Stimulated activated memory B cell treated with anti-CD40 and anti-IgM and Interleukin-4, amounts not matched to agents 10 μg/mL and 1 μg/mL and 100 μg/mL, for 72 hours (primary cell): Measurements from ENCODE around the gene MND1.

Experiments used
- ATAC-seq: fragments of 150-1000 bp; cut with Tn5 transposase; 2 replicates; pipeline ENCODE4 v1.10.0; 2021
- H3K27ac Mint-ChIP-seq: one replicate; pipeline ENCODE4 v1.8.0; 2022; ENCODE audit warnings: mild to moderate bottlenecking, mixed read lengths
- H3K27me3 Mint-ChIP-seq: one replicate; pipeline ENCODE4 v1.8.0; 2022; ENCODE audit warnings: mixed read lengths
- H3K36me3 Mint-ChIP-seq: one replicate; pipeline ENCODE4 v1.8.0; 2022; ENCODE audit warnings: mixed read lengths
- H3K4me1 Mint-ChIP-seq: one replicate; pipeline ENCODE4 v1.8.0; 2022; ENCODE audit warnings: mixed read lengths
- H3K4me3 Mint-ChIP-seq: one replicate; pipeline ENCODE4 v1.8.0; 2022; ENCODE audit warnings: mild to moderate bottlenecking, moderate library complexity, mixed read lengths
- H3K9me3 Mint-ChIP-seq: one replicate; pipeline ENCODE4 v1.8.0; 2022; ENCODE audit warnings: mixed read lengths

MND1 gene

DNA sequence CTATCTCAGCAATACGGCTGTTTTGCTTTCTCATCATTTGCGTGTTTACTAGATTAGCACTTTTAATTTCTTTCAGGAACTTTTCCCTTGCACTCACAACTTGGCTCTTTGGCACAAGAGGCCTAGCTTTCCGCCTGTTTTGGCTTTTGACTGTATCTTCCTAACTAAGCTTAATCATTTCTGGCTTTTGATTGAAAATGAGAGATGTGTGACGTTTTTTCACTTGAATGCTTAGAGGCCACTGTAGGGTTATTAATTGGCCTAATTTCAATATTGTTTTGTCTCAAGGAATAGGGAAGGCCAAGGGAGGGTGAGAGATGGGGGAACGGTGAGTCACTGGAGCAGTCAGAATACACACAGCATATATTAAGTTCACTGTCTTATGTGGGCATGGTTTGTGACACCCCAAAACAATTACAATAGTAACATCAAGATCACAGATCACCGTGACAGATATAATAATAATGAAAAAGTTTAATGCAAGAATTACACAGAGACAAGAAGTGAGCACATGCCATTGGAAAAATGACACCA lies 27.3 kb downstream of the MND1 start:
- Mint-ChIP-seq H3K36me3 (peaks cover 10% of the 10 kb centered on the region), H3K27me3 (no peaks in the 10 kb centered on the region), H3K4me3 (no peak overlapping the region), H3K4me1 (peaks cover 7% of the 10 kb centered on the region), H3K9me3 (no peaks in the 10 kb centered on the region), H3K27ac (no peak overlapping the region)
- ATAC-seq, result no peak

GRCh38 chr4:153372967-153373562 lies 28.6 kb downstream of the MND1 start:
- Mint-ChIP-seq H3K36me3 (peaks cover 5% of the 10 kb centered on the region), H3K27me3 (no peaks in the 10 kb centered on the region), H3K4me3 (no peak overlapping the region), H3K9me3 (no peaks in the 10 kb centered on the region), H3K4me1 (no peaks in the 10 kb centered on the region), H3K27ac (no peak overlapping the region)
- ATAC-seq, result no peak

DNA sequence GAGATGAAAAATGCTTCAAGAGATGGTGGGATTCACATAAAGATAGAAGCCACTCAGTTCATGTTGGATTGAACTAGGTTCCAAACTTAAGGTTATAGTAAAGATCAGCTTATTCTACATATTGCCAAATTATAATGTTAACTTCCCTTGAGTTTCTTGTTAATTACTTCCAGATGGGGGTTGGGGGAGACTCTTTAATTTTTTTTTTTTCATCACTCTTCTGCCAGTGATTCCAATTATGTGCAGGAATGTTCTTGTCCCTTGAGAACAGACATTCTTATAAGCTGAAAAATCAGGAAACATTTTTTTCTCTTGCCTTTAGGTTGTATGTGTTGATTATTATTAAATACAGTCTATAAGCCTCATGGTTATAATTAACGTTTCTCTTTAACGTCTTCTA lies 30.0 kb downstream of the MND1 start:
- Mint-ChIP-seq H3K4me1 (peaks cover 8% of the 10 kb centered on the region), H3K27me3 (no peaks in the 10 kb centered on the region), H3K9me3 (no peaks in the 10 kb centered on the region), H3K36me3 (peaks cover 5% of the 10 kb centered on the region), H3K27ac (no peak overlapping the region), H3K4me3 (no peak overlapping the region)
- no peak for ATAC-seq

DNA sequence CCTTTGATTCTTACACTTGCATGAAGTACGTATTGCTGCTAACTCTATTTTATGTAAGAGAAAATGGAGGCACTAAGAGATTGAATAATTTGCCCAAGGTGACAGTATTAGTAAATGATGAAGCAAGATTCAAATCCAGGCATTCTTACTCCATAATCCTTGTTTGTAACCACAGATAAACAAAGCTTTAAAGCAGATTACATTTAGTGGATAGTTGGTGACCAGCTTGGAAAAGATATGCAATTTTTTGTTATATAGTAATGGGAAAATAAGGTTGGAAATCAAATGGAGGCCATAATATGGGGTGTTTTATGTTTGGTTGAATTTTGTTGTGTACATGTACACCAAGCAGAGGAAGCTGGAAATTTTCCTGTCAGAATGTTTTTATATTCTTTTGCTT lies 30.8 kb downstream of the MND1 start:
- no peak for ATAC-seq
- H3K4me3 Mint-ChIP-seq, result no peak overlapping the region
- H3K9me3 Mint-ChIP-seq, result no peaks in the 10 kb centered on the region
- no peaks in the 10 kb centered on the region for H3K27me3 Mint-ChIP-seq
- no peak overlapping the region for H3K27ac Mint-ChIP-seq
- H3K36me3 Mint-ChIP-seq, result peaks cover 5% of the 10 kb centered on the region
- H3K4me1 Mint-ChIP-seq, result peaks cover 8% of the 10 kb centered on the region

GRCh38 chr4:153383131-153383530 lies 38.6 kb downstream of the MND1 start:
- H3K4me1 Mint-ChIP-seq, result peaks cover 8% of the 10 kb centered on the region
- no peak for ATAC-seq
- H3K4me3 Mint-ChIP-seq, result no peak overlapping the region
- no peaks in the 10 kb centered on the region for H3K36me3 Mint-ChIP-seq
- no peaks in the 10 kb centered on the region for H3K9me3 Mint-ChIP-seq
- H3K27ac Mint-ChIP-seq, result no peak overlapping the region
- H3K27me3 Mint-ChIP-seq, result no peaks in the 10 kb centered on the region

- no peaks in the 10 kb centered on the region for H3K27me3 Mint-ChIP-seq
- peaks cover 2% of the 10 kb centered on the region for H3K4me1 Mint-ChIP-seq
- H3K4me3 Mint-ChIP-seq, result no peak overlapping the region
- H3K9me3 Mint-ChIP-seq, result no peaks in the 10 kb centered on the region
- no peak for ATAC-seq
- H3K36me3 Mint-ChIP-seq, result no peaks in the 10 kb centered on the region
- H3K27ac Mint-ChIP-seq, result no peak overlapping the region
Measured at GRCh38 chr4:153384160-153384559, 39.7 kb downstream of the MND1 start.

- H3K9me3 Mint-ChIP-seq, result no peaks in the 10 kb centered on the region
- H3K4me3 Mint-ChIP-seq, result no peak overlapping the region
- H3K4me1 Mint-ChIP-seq, result no peaks in the 10 kb centered on the region
- no peaks in the 10 kb centered on the region for H3K27me3 Mint-ChIP-seq
- ATAC-seq, result no peak
- H3K36me3 Mint-ChIP-seq, result no peaks in the 10 kb centered on the region
- H3K27ac Mint-ChIP-seq, result no peak overlapping the region
Measured at GRCh38 chr4:153385784-153386183, 41.3 kb downstream of the MND1 start.

GRCh38 chr4:153387981-153388380 lies 43.5 kb downstream of the MND1 start:
- H3K4me1 Mint-ChIP-seq, result no peaks in the 10 kb centered on the region
- no peaks in the 10 kb centered on the region for H3K9me3 Mint-ChIP-seq
- no peaks in the 10 kb centered on the region for H3K36me3 Mint-ChIP-seq
- ATAC-seq, result no peak
- H3K27ac Mint-ChIP-seq, result no peak overlapping the region
- H3K27me3 Mint-ChIP-seq, result no peaks in the 10 kb centered on the region
- H3K4me3 Mint-ChIP-seq, result no peak overlapping the region

DNA sequence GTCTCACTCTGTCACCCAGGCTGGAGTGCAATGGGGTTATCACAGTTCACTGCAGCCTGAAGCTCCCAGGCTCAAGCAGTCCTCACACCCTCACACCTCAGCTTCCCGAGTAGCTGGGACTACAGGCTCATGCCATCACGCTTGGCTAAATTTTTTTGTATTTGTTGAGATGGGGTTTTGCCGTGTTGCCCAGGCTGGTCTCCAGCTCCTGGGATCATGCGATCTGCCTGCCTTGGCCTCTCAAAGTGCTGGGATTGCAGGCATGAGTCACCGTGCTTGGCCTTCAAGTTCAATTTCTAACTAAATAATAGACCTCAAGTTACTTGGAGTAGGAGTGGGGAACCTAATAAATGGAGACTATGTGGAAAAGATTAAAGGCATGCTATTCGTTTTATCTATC lies 48.9 kb downstream of the MND1 start:
- Mint-ChIP-seq H3K36me3 (no peaks in the 10 kb centered on the region), H3K27me3 (no peaks in the 10 kb centered on the region), H3K9me3 (no peaks in the 10 kb centered on the region), H3K4me1 (no peaks in the 10 kb centered on the region), H3K27ac (no peak overlapping the region), H3K4me3 (no peak overlapping the region)
- no peak for ATAC-seq

- Mint-ChIP-seq H3K4me3 (no peak overlapping the region), H3K9me3 (no peaks in the 10 kb centered on the region), H3K36me3 (no peaks in the 10 kb centered on the region), H3K27ac (no peak overlapping the region), H3K27me3 (no peaks in the 10 kb centered on the region), H3K4me1 (no peaks in the 10 kb centered on the region)
- ATAC-seq, result no peak
Measured at GRCh38 chr4:153394945-153395344, 50.5 kb downstream of the MND1 start.

GRCh38 chr4:153398713-153399112 lies 54.2 kb downstream of the MND1 start:
- no peak overlapping the region for H3K27ac Mint-ChIP-seq

DNA sequence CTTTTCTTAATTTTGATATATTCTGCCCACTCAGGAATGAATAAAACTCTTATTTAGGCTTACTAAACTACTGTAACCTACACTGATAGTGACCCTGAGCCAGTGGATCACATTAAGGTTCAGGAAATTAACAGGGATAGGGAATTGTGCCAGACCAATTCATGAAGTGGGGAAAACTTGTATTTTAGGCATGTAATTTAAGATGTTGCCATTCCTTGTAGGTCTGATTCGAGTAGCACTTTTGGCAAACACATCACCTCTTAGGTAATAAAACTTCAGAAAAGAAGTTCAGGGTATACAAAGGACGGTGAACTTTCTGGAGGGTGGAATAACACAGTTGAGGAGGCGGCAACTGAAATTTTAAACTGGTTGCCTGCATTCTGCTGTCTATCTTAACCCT lies 54.9 kb downstream of the MND1 start:
- Mint-ChIP-seq H3K36me3 (no peaks in the 10 kb centered on the region), H3K4me3 (no peak overlapping the region), H3K4me1 (no peaks in the 10 kb centered on the region)

More at GRCh38 chr4:153398713-153399112, 54.2 kb downstream of the MND1 start:
- no peaks in the 10 kb centered on the region for H3K9me3 Mint-ChIP-seq
- no peaks in the 10 kb centered on the region for H3K36me3 Mint-ChIP-seq
- H3K4me1 Mint-ChIP-seq, result no peaks in the 10 kb centered on the region
- H3K27me3 Mint-ChIP-seq, result no peaks in the 10 kb centered on the region
- H3K4me3 Mint-ChIP-seq, result no peak overlapping the region
- no peak for ATAC-seq

DNA sequence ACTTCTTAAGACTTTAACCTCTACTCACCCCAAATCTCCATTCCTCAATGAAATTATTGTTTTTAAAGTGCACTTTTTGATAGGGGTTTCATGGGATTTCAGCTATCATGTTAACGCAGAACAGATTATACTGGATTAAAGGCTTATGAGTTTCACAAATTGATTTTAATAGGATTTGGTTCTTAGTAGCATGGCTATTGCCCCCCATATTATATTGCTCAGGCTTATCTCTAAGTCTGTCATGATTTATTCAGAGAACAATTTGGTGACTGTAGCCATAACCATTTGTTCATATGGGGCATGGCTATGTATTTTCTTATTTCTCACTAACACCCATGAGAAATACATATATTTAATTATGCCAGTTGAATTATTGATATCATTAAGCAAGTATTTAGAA lies 57.0 kb downstream of the MND1 start:
- peaks cover under 1% of the 10 kb centered on the region for H3K36me3 Mint-ChIP-seq
- H3K27me3 Mint-ChIP-seq, result no peaks in the 10 kb centered on the region
- no peak overlapping the region for H3K27ac Mint-ChIP-seq
- ATAC-seq, result no peak
- H3K4me3 Mint-ChIP-seq, result no peak overlapping the region
- H3K9me3 Mint-ChIP-seq, result peaks cover under 1% of the 10 kb centered on the region
- H3K4me1 Mint-ChIP-seq, result no peaks in the 10 kb centered on the region

More for the DNA sequence above, 54.9 kb downstream of the MND1 start:
- ATAC-seq, result no peak
- no peak overlapping the region for H3K27ac Mint-ChIP-seq
- no peaks in the 10 kb centered on the region for H3K9me3 Mint-ChIP-seq
- H3K27me3 Mint-ChIP-seq, result no peaks in the 10 kb centered on the region

DNA sequence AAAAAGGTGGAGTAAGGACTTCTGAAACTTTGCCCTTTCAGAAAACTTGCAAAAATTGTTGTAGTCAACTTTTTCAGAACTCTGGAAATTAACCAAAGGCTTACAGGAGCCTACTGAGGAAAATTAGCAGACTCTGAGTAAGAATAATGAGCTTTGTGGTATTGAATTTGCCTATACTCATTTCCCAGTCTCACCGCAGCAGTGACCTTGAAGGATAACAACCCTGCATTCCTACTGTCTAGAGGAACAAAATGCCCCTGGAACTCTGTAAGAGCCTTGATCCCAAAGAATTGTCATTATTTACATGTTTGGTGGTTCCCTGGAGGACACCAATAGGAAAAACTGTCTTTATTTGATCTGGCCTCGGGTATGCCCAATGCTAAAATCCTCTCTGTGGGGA lies 57.9 kb downstream of the MND1 start:
- H3K36me3 Mint-ChIP-seq, result peaks cover 5% of the 10 kb centered on the region
- H3K4me3 Mint-ChIP-seq, result no peak overlapping the region
- H3K27ac Mint-ChIP-seq, result no peak overlapping the region
- ATAC-seq, result no peak
- H3K27me3 Mint-ChIP-seq, result no peaks in the 10 kb centered on the region
- H3K4me1 Mint-ChIP-seq, result no peaks in the 10 kb centered on the region
- peaks cover 3% of the 10 kb centered on the region for H3K9me3 Mint-ChIP-seq

GRCh38 chr4:153403726-153404125 lies 59.2 kb downstream of the MND1 start:
- Mint-ChIP-seq H3K27ac (no peak overlapping the region), H3K4me1 (no peaks in the 10 kb centered on the region), H3K4me3 (no peak overlapping the region), H3K9me3 (peaks cover 3% of the 10 kb centered on the region), H3K36me3 (peaks cover 5% of the 10 kb centered on the region), H3K27me3 (no peaks in the 10 kb centered on the region)
- no peak for ATAC-seq

DNA sequence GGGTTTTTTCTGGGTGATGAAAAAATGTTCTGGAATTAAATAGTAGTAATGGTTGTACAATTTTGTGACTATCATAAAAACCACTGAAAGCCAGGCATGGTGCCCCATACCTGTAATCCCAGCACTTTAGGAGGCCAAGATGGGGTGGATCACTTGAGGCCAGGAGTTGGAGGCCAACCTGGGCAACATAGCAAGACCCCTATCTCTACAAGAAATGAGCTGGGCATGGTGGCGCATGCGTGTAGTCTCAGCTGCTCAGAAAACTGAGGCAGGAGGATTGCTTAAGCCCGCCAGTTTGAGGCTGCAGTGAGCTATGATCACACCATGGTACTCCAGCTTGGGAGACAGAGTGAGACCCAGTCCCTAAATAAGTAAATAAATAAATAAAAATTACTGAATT lies 63.4 kb downstream of the MND1 start:
- H3K27ac Mint-ChIP-seq, result no peak overlapping the region
- no peak overlapping the region for H3K4me3 Mint-ChIP-seq
- peaks cover 3% of the 10 kb centered on the region for H3K9me3 Mint-ChIP-seq
- peaks cover 5% of the 10 kb centered on the region for H3K36me3 Mint-ChIP-seq
- no peak for ATAC-seq
- H3K4me1 Mint-ChIP-seq, result no peaks in the 10 kb centered on the region
- H3K27me3 Mint-ChIP-seq, result no peaks in the 10 kb centered on the region
